H1 (cell line): ENCODE measurements around the gene BCL2L13. TPM values are rescaled to one million over a fixed set of nuclear protein-coding genes. Genes with fewer than 3 reads are reported as not detected.
"Not testable (repeated sequence)": the region's sequence is repeated elsewhere in the genome, so short reads cannot be mapped to it uniquely, and the experiment has no call there.

Source experiments
- CTCF ChIA-PET: fragments of 300-600 bp; sonication (Branson Sonifier 250); formaldehyde crosslinking; loops from one replicate; lab custom pipeline; 2021; ENCODE audit not compliant: partially characterized antibody; lab: Charles Lee
- POLR2A ChIA-PET: fragments of 300-600 bp; sonication (Branson Sonifier 250); formaldehyde crosslinking; loops from one replicate; lab custom pipeline; 2021; ENCODE audit warnings: inconsistent platforms; ENCODE audit not compliant: partially characterized antibody; lab: Charles Lee
- DNase-seq, 2 experiments: peaks; one replicate each; pipeline versions ENCODE4 v3.0.0 to v3.0.0-alpha.2; 2010 to 2022; ENCODE audit warnings: low spot score in 2 of 2, low read depth in 1 of 2, mixed read lengths in 1 of 2
- FAIRE-seq: peaks from 2 replicates; lab custom pipeline; 2011; peaks lifted over from hg19 to GRCh38; lab: Jason Lieb, UNC
- H2AFZ ChIP-seq: 2 replicates; pipeline ENCODE4 v1.8.1; 2012; ENCODE audit warnings: low read length, inconsistent platforms
- H2AK5ac ChIP-seq: 2 replicates; pipeline ENCODE4 v1.6.1; 2013; ENCODE audit warnings: low read depth, low read length
- H2BK120ac ChIP-seq: replicated peaks from 2 replicates; pipeline ENCODE3; 2013; ENCODE audit warnings: low read depth, low read length, inconsistent platforms
- H2BK12ac ChIP-seq: 2 replicates; pipeline ENCODE4 v1.6.1; 2013; ENCODE audit warnings: low read depth, low read length
- H2BK15ac ChIP-seq: 2 replicates; pipeline ENCODE4 v1.6.1; 2013; ENCODE audit warnings: low read length
- H2BK20ac ChIP-seq: 2 replicates; pipeline ENCODE4 v1.6.1; 2013; ENCODE audit warnings: low read length
- H2BK5ac ChIP-seq: 2 replicates; pipeline ENCODE4 v1.6.1; 2013; ENCODE audit warnings: low read depth, low read length
- H3K14ac ChIP-seq: 2 replicates; pipeline ENCODE4 v1.6.1; 2013; ENCODE audit warnings: inconsistent platforms; ENCODE audit not compliant: insufficient read length
- H3K18ac ChIP-seq: 2 replicates; pipeline ENCODE4 v1.6.1; 2013; ENCODE audit warnings: low read length; ENCODE audit errors: extremely low read depth
- H3K23ac ChIP-seq: 2 replicates; pipeline ENCODE4 v1.6.1; 2013; ENCODE audit warnings: inconsistent platforms; ENCODE audit not compliant: insufficient read length
- H3K23me2 ChIP-seq: 2 replicates; pipeline ENCODE4 v1.6.1; 2013; ENCODE audit warnings: low read depth, low read length
- H3K27ac ChIP-seq: 2 replicates; pipeline ENCODE4 v1.6.1; 2011; ENCODE audit warnings: low read depth, low read length, inconsistent platforms
- H3K27me3 ChIP-seq, 4 experiments: replicated peaks in 1 of 4; 1 replicate in 1 of 4; 2 replicates in 3 of 4; pipeline versions ENCODE4 v1.6.1 to v1.8.1; 2011 to 2013; ENCODE audit warnings: low read length in 3 of 4, mild to moderate bottlenecking in 3 of 4, inconsistent platforms in 2 of 4, mixed read lengths in 2 of 4, moderate library complexity in 1 of 4; ENCODE audit not compliant: control insufficient read depth in 3 of 4, insufficient read depth in 3 of 4; ENCODE audit errors: extremely low read depth in 1 of 4
- H3K36me3 ChIP-seq, 4 experiments: 2 replicates each; pipeline versions ENCODE4 v1.6.1 to v1.8.1; 2011 to 2013; ENCODE audit warnings: mild to moderate bottlenecking in 4 of 4, low read length in 3 of 4, moderate library complexity in 2 of 4, control low read depth in 1 of 4, inconsistent platforms in 1 of 4; ENCODE audit not compliant: insufficient read depth in 4 of 4, control insufficient read depth in 2 of 4
- H3K4ac ChIP-seq: replicated peaks from 2 replicates; pipeline ENCODE3; 2013; ENCODE audit warnings: low read length, low read depth, mixed read lengths, inconsistent platforms; ENCODE audit not compliant: insufficient read length
- H3K4me1 ChIP-seq, 4 experiments: replicated peaks in 1 of 4; 1 replicate in 1 of 4; 2 replicates in 3 of 4; pipeline versions ENCODE4 v1.6.1 to v1.8.1; 2011 to 2013; ENCODE audit warnings: low read length in 3 of 4, inconsistent platforms in 2 of 4, mixed read lengths in 1 of 4; ENCODE audit not compliant: insufficient read depth in 4 of 4, control insufficient read depth in 3 of 4
- H3K4me2 ChIP-seq, 2 experiments: 2 replicates each; pipeline versions ENCODE4 v1.6.1 to v1.8.1; 2011 to 2013; ENCODE audit warnings: low read depth in 2 of 2, low read length in 2 of 2, control low read depth in 1 of 2, inconsistent platforms in 1 of 2, mild to moderate bottlenecking in 1 of 2; ENCODE audit not compliant: insufficient read depth in 1 of 2
- H3K4me3 ChIP-seq, 4 experiments: fragments of 200-600, 300-600 bp in 1 of 4; sonication (generic), shearing (Covaris generic), sonication (Bioruptor Twin) in 1 of 4; 2 replicates each; pipeline versions ENCODE4 v1.5.1 to v1.8.1; 2011 to 2016; ENCODE audit warnings: low read length in 4 of 4, low read depth in 3 of 4, control low read depth in 2 of 4, inconsistent platforms in 2 of 4, mild to moderate bottlenecking in 2 of 4, mixed read lengths in 1 of 4, moderate library complexity in 1 of 4; ENCODE audit not compliant: insufficient read depth in 2 of 4; ENCODE audit errors: extremely low read depth in 1 of 4
- H3K56ac ChIP-seq: replicated peaks from 2 replicates; pipeline ENCODE3; 2013; ENCODE audit warnings: low read depth, mild to moderate bottlenecking, mixed read lengths, low read length, inconsistent platforms; ENCODE audit not compliant: insufficient read length
- H3K79me1 ChIP-seq: 2 replicates; pipeline ENCODE4 v1.6.1; 2013; ENCODE audit warnings: low read depth, low read length, control low read depth
- H3K79me2 ChIP-seq, 2 experiments: 2 replicates each; pipeline versions ENCODE4 v1.6.1 to v1.8.1; 2012 to 2013; ENCODE audit warnings: low read length in 2 of 2, mild to moderate bottlenecking in 2 of 2, inconsistent platforms in 1 of 2; ENCODE audit not compliant: insufficient read depth in 2 of 2, control insufficient read depth in 1 of 2
- H3K9ac ChIP-seq, 4 experiments: replicated peaks in 1 of 4; 1 replicate in 1 of 4; 2 replicates in 3 of 4; pipeline versions ENCODE4 v1.6.1 to v1.8.1; 2011 to 2013; ENCODE audit warnings: low read depth in 3 of 4, low read length in 3 of 4, control low read depth in 2 of 4, mild to moderate bottlenecking in 2 of 4, moderate library complexity in 2 of 4, inconsistent platforms in 1 of 4; ENCODE audit errors: extremely low read depth in 1 of 4
- H3K9me3 ChIP-seq, 2 experiments: 2 replicates each; pipeline versions ENCODE4 v1.6.1 to v1.8.1; 2012 to 2013; ENCODE audit warnings: mild to moderate bottlenecking in 2 of 2, moderate library complexity in 2 of 2, control low read depth in 1 of 2, inconsistent platforms in 1 of 2, low read depth in 1 of 2, low read length in 1 of 2, mixed read lengths in 1 of 2; ENCODE audit not compliant: insufficient read depth in 2 of 2
- H4K20me1 ChIP-seq, 2 experiments: replicated peaks in 1 of 2; 2 replicates each; pipeline versions ENCODE3 to v1.8.1; 2011 to 2013; ENCODE audit warnings: inconsistent platforms in 2 of 2, low read length in 2 of 2, mild to moderate bottlenecking in 1 of 2; ENCODE audit not compliant: insufficient read depth in 2 of 2, control insufficient read depth in 1 of 2
- H4K5ac ChIP-seq: 2 replicates; pipeline ENCODE4 v1.6.1; 2013; ENCODE audit warnings: low read length, low read depth, mixed read lengths, inconsistent platforms; ENCODE audit not compliant: insufficient read length
- H4K8ac ChIP-seq: 2 replicates; pipeline ENCODE4 v1.8.0; 2013; ENCODE audit warnings: mild to moderate bottlenecking, moderate library complexity, low read length, inconsistent platforms; ENCODE audit not compliant: insufficient read depth; ENCODE audit errors: extremely low read depth
- H4K91ac ChIP-seq: replicated peaks from 2 replicates; pipeline ENCODE3; 2013; ENCODE audit warnings: low read length, mixed read lengths, inconsistent platforms; ENCODE audit not compliant: insufficient read length
- SIN3A ChIP-seq, 2 experiments: IDR thresholded peaks in 1 of 2; conservative IDR thresholded peaks in 1 of 2; 2 replicates each; pipeline ENCODE4 v1.6.1; 2011 to 2012; ENCODE audit warnings: low read length in 2 of 2, improper control_type of control experiment in 1 of 2, low read depth in 1 of 2, mild to moderate bottlenecking in 1 of 2
- TCF12 ChIP-seq: IDR thresholded peaks from 2 replicates; pipeline ENCODE4 v1.6.1; 2011; ENCODE audit warnings: low read depth, mild to moderate bottlenecking, low read length
- YY1 ChIP-seq: IDR thresholded peaks from 2 replicates; pipeline ENCODE4 v1.6.1; 2011; ENCODE audit warnings: low read depth, mild to moderate bottlenecking, low read length
- WGBS, 2 experiments: shearing (Covaris generic) in 1 of 2; methylation state at CpG; one replicate each; pipeline versions ENCODE4 v1.1.6 to v1.1.7; 2013 to 2015; ENCODE audit warnings: low lambda C conversion rate in 2 of 2, mixed read lengths in 2 of 2, inconsistent platforms in 1 of 2, low coverage in 1 of 2, missing lambda C conversion rate in 1 of 2; ENCODE audit not compliant: insufficient replicate concordance in 2 of 2, insufficient coverage in 1 of 2, insufficient read length in 1 of 2; ENCODE audit errors: extremely low coverage in 1 of 2, missing lambda C conversion rate in 1 of 2; 5-methylcytosine and 5-hydroxymethylcytosine counted together
- polyA plus RNA-seq, 7 experiments: library from polyadenylated mRNA; depleted of rRNA in 3 of 7; stranded (reverse) in 5 of 7; unstranded in 2 of 7; fragments of >200 nt in 5 of 7; fragments of 200-250 nt in 2 of 7; gene quantifications; 1 replicate in 5 of 7; 2 replicates in 1 of 7; 4 replicates in 1 of 7; pipeline versions ENCODE4 v1.2.1 to v1.2.3, GENCODE V29; 2011 to 2013; ENCODE audit warnings: missing spikeins in 2 of 7, mixed read lengths in 2 of 7
- total RNA-seq: library from RNA; stranded (reverse); fragmentation: NEBNext Ultra II Directional; extraction: Animal tissue kit (Norgen Biotek cat#: 25700); gene quantifications from 2 replicates; pipeline ENCODE4 v1.2.1, GENCODE V29; 2021

BCL2L13 gene
- total and polyA plus RNA-seq, 2 of the 8 experiments (the other 6 are each of a cell fraction or from before 2014, with no cell fraction given) = 20.7 to 35.0 TPM

DNA sequence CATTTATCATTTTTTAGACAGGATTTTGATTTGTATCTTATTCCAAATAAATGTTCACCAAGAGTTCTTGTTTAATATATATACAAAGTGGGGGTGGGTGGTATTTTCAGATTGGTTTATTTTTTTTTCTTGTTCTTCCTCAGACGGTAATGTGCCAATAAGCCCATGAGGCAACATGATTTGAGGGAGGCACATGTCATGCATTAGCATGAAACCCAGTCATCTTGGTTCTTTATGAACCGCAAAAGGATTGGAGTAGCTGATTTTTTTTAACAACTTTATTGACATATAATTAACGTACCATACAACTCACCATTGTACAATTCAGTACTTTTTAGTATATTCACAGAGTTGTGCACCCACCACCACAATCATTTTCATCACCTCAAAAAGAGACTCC lies 2.7 kb downstream of the BCL2L13 start (continued):
- TF ChIP-seq YY1 (no peak), TCF12 (no peak), SIN3A (conservative IDR thresholded peaks at IDR 0.05 in 1 of 2, IDR thresholded peaks at IDR 0.05 in 1 of 2; ENCODE audit: low read depth in 1 of 2, low read length in 2 of 2) (no peak)

- H3K9ac ChIP-seq, H3K27me3 ChIP-seq, H4K91ac ChIP-seq, H4K8ac ChIP-seq, H3K4me3 ChIP-seq, H4K20me1 ChIP-seq, H3K4me1 ChIP-seq, H2BK120ac ChIP-seq, H3K79me1 ChIP-seq, DNase-seq, H2BK15ac ChIP-seq, H3K4me2 ChIP-seq, H3K18ac ChIP-seq, H3K4ac ChIP-seq, H3K14ac ChIP-seq, H2BK12ac ChIP-seq, H2AFZ ChIP-seq, H3K56ac ChIP-seq, H2BK20ac ChIP-seq, H3K27ac ChIP-seq, H2BK5ac ChIP-seq, H3K23ac ChIP-seq, H4K5ac ChIP-seq, H2AK5ac ChIP-seq, H3K9me3 ChIP-seq, FAIRE-seq, H3K36me3 ChIP-seq: not testable (repeated sequence)
- 85% methylated on average over 4 of the region's 4 CpGs; no CpG with 5 or more reads in 1 of the 2 experiments for WGBS, 2 experiments
- ChIA-PET CTCF (interaction anchor here (2.3 kb wide), 1 partner anchor 84 kb away, joined by 6 read pairs; no protein-coding TSS in a partner anchor), POLR2A (interaction anchor here (0.8 to 1.4 kb wide), 3 partner anchors 12 to 98 kb away, joined by 3 to 6 read pairs (median 3); no protein-coding TSS in a partner anchor)
- H3K79me2 ChIP-seq = peaks cover 0 to 18% of the 10 kb centered on the region in 2 experiments; a peak in 3 of 4 replicates
- H3K23me2 ChIP-seq = peaks cover 10% of the 10 kb centered on the region
Measured at GRCh38 chr22:17642357-17642756, 3.8 kb downstream of the BCL2L13 start.
